Keratinocyte (primary cell): ENCODE data around the gene GJA8. TPM values are rescaled to one million over a fixed set of nuclear protein-coding genes. Genes with fewer than 3 reads are reported as not detected.
A peak's percentile ranks its signal among the peaks of the same experiment; 100 is the strongest.

Experiments used
- DNase-seq: peaks from one replicate; pipeline ENCODE4 v3.0.0-alpha.2; 2011; ENCODE audit warnings: low read depth, missing footprints, low spot score
- FAIRE-seq: peaks from 2 replicates; lab custom pipeline; 2011; peaks lifted over from hg19 to GRCh38; lab: Jason Lieb, UNC
- H2AFZ ChIP-seq: 2 replicates; pipeline ENCODE4 v1.6.0; 2012; ENCODE audit warnings: low read length, control low read depth, inconsistent platforms; ENCODE audit not compliant: control insufficient read depth
- H3K27ac ChIP-seq: 2 replicates; pipeline ENCODE4 v1.5.1; 2011; ENCODE audit warnings: low read length; ENCODE audit not compliant: control insufficient read depth, insufficient read depth
- H3K27me3 ChIP-seq: 3 replicates; pipeline ENCODE4 v1.6.0; 2011; ENCODE audit warnings: low read length; ENCODE audit not compliant: control insufficient read depth, insufficient read depth; ENCODE audit errors: extremely low read depth
- H3K36me3 ChIP-seq, 2 experiments: 2 replicates in 1 of 2; 3 replicates in 1 of 2; pipeline ENCODE4 v1.5.1; 2011; ENCODE audit warnings: low read length in 2 of 2, mild to moderate bottlenecking in 1 of 2; ENCODE audit not compliant: control insufficient read depth in 2 of 2, insufficient read depth in 2 of 2; ENCODE audit errors: extremely low read depth in 1 of 2
- H3K4me1 ChIP-seq: 3 replicates; pipeline ENCODE4 v1.5.1; 2011; ENCODE audit warnings: low read length; ENCODE audit not compliant: control insufficient read depth, insufficient read depth; ENCODE audit errors: extremely low read depth
- H3K4me2 ChIP-seq: 3 replicates; pipeline ENCODE4 v1.6.0; 2011; ENCODE audit warnings: low read depth, low read length; ENCODE audit not compliant: control insufficient read depth, insufficient read depth; ENCODE audit errors: extremely low read depth
- H3K4me3 ChIP-seq, 3 experiments: fragments of 200-600 bp in 1 of 3; sonication (generic) in 1 of 3; 2 replicates in 2 of 3; 3 replicates in 1 of 3; pipeline ENCODE4 v1.5.1; 2011 to 2016; ENCODE audit warnings: low read length in 3 of 3, mild to moderate bottlenecking in 3 of 3, control low read depth in 2 of 3, inconsistent platforms in 1 of 3, low read depth in 1 of 3, mixed read lengths in 1 of 3, mixed run types in 1 of 3, moderate library complexity in 1 of 3; ENCODE audit not compliant: control insufficient read depth in 2 of 3, insufficient read depth in 2 of 3; ENCODE audit errors: extremely low read depth in 1 of 3
- H3K79me2 ChIP-seq: 2 replicates; pipeline ENCODE4 v1.6.0; 2012; ENCODE audit warnings: low read length; ENCODE audit not compliant: control insufficient read depth, insufficient read depth
- H3K9ac ChIP-seq: 3 replicates; pipeline ENCODE4 v1.6.0; 2011; ENCODE audit warnings: low read length; ENCODE audit not compliant: control insufficient read depth, insufficient read depth; ENCODE audit errors: extremely low read depth
- H3K9me1 ChIP-seq: 3 replicates; pipeline ENCODE4 v1.6.0; 2011; ENCODE audit warnings: low read length; ENCODE audit not compliant: control insufficient read depth, insufficient read depth; ENCODE audit errors: extremely low read depth
- H3K9me3 ChIP-seq: 2 replicates; pipeline ENCODE4 v1.5.1; 2012; ENCODE audit warnings: low read depth, low read length; ENCODE audit not compliant: control insufficient read depth
- H4K20me1 ChIP-seq: 3 replicates; pipeline ENCODE4 v1.6.0; 2011; ENCODE audit warnings: low read length; ENCODE audit not compliant: control insufficient read depth, insufficient read depth; ENCODE audit errors: extremely low read depth
- CTCF ChIP-seq, 3 experiments: IDR thresholded peaks in 1 of 3; conservative IDR thresholded peaks in 1 of 3; optimal IDR thresholded peaks in 1 of 3; 2 replicates in 2 of 3; 3 replicates in 1 of 3; pipeline versions ENCODE3 to v1.5.1; 2011; ENCODE audit warnings: low read length in 3 of 3, mild to moderate bottlenecking in 3 of 3, moderate library complexity in 2 of 3, control low read depth in 1 of 3, inconsistent platforms in 1 of 3; ENCODE audit not compliant: insufficient read depth in 2 of 3; ENCODE audit errors: extremely low read depth in 1 of 3
- EZH2 ChIP-seq: IDR thresholded peaks from one replicate; pipeline ENCODE4 v1.6.1; 2012; ENCODE audit warnings: inconsistent platforms, mild to moderate bottlenecking, low read length, moderate library complexity
- dilution Hi-C: fragments of 300-500 bp; cut with MboI; formaldehyde crosslinking; loops from one replicate; pipeline ENCODE4 v1.7.0; 2020; ENCODE audit warnings: low sequenced_read_pairs; ENCODE audit not compliant: extremely low pct_ligation_motif_present
- polyA plus RNA-seq, 5 experiments: library from polyadenylated mRNA; depleted of rRNA in 3 of 5; stranded (reverse) in 3 of 5; stranded (forward) in 1 of 5; unstranded in 1 of 5; fragments of >200 nt; gene quantifications; 1 replicate in 1 of 5; 2 replicates in 3 of 5; 3 replicates in 1 of 5; pipeline versions ENCODE4 v1.2.1 to v1.2.3, GENCODE V29; 2011 to 2012; ENCODE audit warnings: missing spikeins in 2 of 5, low read depth in 1 of 5, low replicate concordance in 1 of 5

Gene GJA8
- polyA plus RNA-seq, 1 donor (not counting 4 experiments of a cell fraction or from before 2014, with no cell fraction given), result not detected

GRCh38 chr1:147892216-147892615, 10.4 kb upstream of the GJA8 start:
- dilution Hi-C loops, result loop anchor here (25.0 kb wide), 1 partner anchor 155 kb away; no protein-coding TSS in a partner anchor
- DNase-seq (no peak), FAIRE-seq (no peak)
- Histone ChIP-seq H3K4me3 (no peak overlapping the region), H3K9ac (no peak overlapping the region), H3K4me2 (no peak overlapping the region), H3K36me3 (no peaks in the 10 kb centered on the region), H3K9me3 (no peaks in the 10 kb centered on the region), H3K27me3 (no peaks in the 10 kb centered on the region), H4K20me1 (no peaks in the 10 kb centered on the region), H3K27ac (no peak overlapping the region), H3K4me1 (peaks cover 4% of the 10 kb centered on the region), H3K79me2 (no peaks in the 10 kb centered on the region), H3K9me1 (no peaks in the 10 kb centered on the region), H2AFZ (no peak overlapping the region)
- TF ChIP-seq CTCF (optimal IDR thresholded peaks at IDR 0.05 in 1 of 3, IDR thresholded peaks at IDR 0.05 in 1 of 3, conservative IDR thresholded peaks at IDR 0.05 in 1 of 3; ENCODE audit: extremely low read depth in 1 of 3, insufficient read depth in 2 of 3, low read length in 3 of 3) (peak in 1 of 3 experiments; percentile 52), EZH2 (no peak)

- Histone ChIP-seq H3K4me2 (no peak overlapping the region), H4K20me1 (no peaks in the 10 kb centered on the region), H2AFZ (no peak overlapping the region), H3K79me2 (no peaks in the 10 kb centered on the region), H3K27me3 (no peaks in the 10 kb centered on the region), H3K9ac (no peak overlapping the region), H3K4me3 (no peak overlapping the region), H3K9me3 (no peaks in the 10 kb centered on the region), H3K4me1 (peaks cover 8% of the 10 kb centered on the region), H3K36me3 (no peaks in the 10 kb centered on the region), H3K27ac (no peak overlapping the region), H3K9me1 (no peaks in the 10 kb centered on the region)
- FAIRE-seq (peak; percentile 41), DNase-seq (no peak)
- dilution Hi-C loops, result loop anchor here (25.0 kb wide), 1 partner anchor 155 kb away; no protein-coding TSS in a partner anchor
- TF ChIP-seq EZH2 (no peak), CTCF (optimal IDR thresholded peaks at IDR 0.05 in 1 of 3, IDR thresholded peaks at IDR 0.05 in 1 of 3, conservative IDR thresholded peaks at IDR 0.05 in 1 of 3; ENCODE audit: extremely low read depth in 1 of 3, insufficient read depth in 2 of 3, low read length in 3 of 3) (peak; percentile 83 to 94 (median 89))
These were observed 9.8 kb upstream of the GJA8 start for GRCh38 chr1:147892731-147893214.
